ENCODE measurements around the gene ZNF107.

- TF ChIP-seq CTCF (conservative IDR thresholded peaks at IDR 0.05 in 1 of 2, IDR thresholded peaks at IDR 0.05 in 1 of 2; ENCODE audit: low read depth in 1 of 2, low read length in 2 of 2) (no peak), EZH2 (IDR thresholded peaks at IDR 0.05; ENCODE audit: low read length, missing control alignments) (no peak)
These were observed 6.5 kb downstream of the ZNF107 start for GRCh38 chr7:64672414-64672813.
